ENCODE results near the gene OR6C68. TPM values are rescaled to one million over a fixed set of nuclear protein-coding genes. Genes with fewer than 3 reads are reported as not detected.

OR6C68 gene
- total and polyA plus RNA-seq, 2 of the 4 experiments (the other 2 are of a cell fraction): not detected

GRCh38 chr12:55470088-55470829 lies 21.9 kb upstream of the OR6C68 start, which contains the start of gene OR6C70:
Gene OR6C70, minus strand, starts transcription at chr12:55470138. Its CDS starts 0 bp downstream, at chr12:55470138.
- Histone ChIP-seq H3K56ac (ENCODE audit: extremely low read depth, insufficient read depth, low read length) (no peak within 1 kb of the TSS), H3K18ac (ENCODE audit: low read depth, low read length) (no peak within 1 kb of the TSS), H4K20me1 (ENCODE audit: insufficient read depth, low read length) (no peaks in the 10 kb centered on the region), H3K9ac (ENCODE audit: low read depth, low read length) (no peak within 1 kb of the TSS), H3K4me2 (ENCODE audit: low read depth, low read length) (no peak within 1 kb of the TSS), H3K79me1 (ENCODE audit: low read depth in 1 of 2, low read length in 2 of 2) (no peaks in the 10 kb centered on the region), H4K91ac (ENCODE audit: insufficient read depth, low read depth, low read length) (no peak within 1 kb of the TSS), H2AFZ (replicated peaks; ENCODE audit: low read length, poor library complexity) (no peak within 1 kb of the TSS), H2BK5ac (ENCODE audit: low read depth, low read length, poor library complexity, severe bottlenecking) (no peak within 1 kb of the TSS), H3K14ac (replicated peaks; ENCODE audit: low read depth, low read length) (no peak within 1 kb of the TSS), H2AK5ac (ENCODE audit: low read depth, low read length) (no peak within 1 kb of the TSS), H2AK9ac (replicated peaks; ENCODE audit: low read depth, low read length, poor library complexity) (no peak within 1 kb of the TSS), H3K27me3 (ENCODE audit: control insufficient read depth, insufficient read depth, low read length) (no peaks in the 10 kb centered on the region), H3K9me1 (ENCODE audit: insufficient read depth, low read length) (no peaks in the 10 kb centered on the region), H4K8ac (ENCODE audit: low read depth in 2 of 2, low read length in 2 of 2) (no peak within 1 kb of the TSS), H2BK120ac (ENCODE audit: low read depth, low read length) (no peak within 1 kb of the TSS), H3K4ac (ENCODE audit: low read depth, low read length) (no peak within 1 kb of the TSS), H3K4me1 (ENCODE audit: control insufficient read depth, insufficient read depth, low read length) (no peaks in the 10 kb centered on the region), H3K4me3 (ENCODE audit: insufficient read depth, low read depth, low read length) (no peak within 1 kb of the TSS), H2BK20ac (ENCODE audit: low read depth, low read length) (no peak within 1 kb of the TSS), H3K9me3 (ENCODE audit: control insufficient read depth, insufficient read depth, low read length) (no peaks in the 10 kb centered on the region), H3K36me3 (ENCODE audit: control insufficient read depth, insufficient read depth, low read length) (no peaks in the 10 kb centered on the region), H2BK15ac (ENCODE audit: low read depth, low read length) (no peak within 1 kb of the TSS), H3K27ac (ENCODE audit: insufficient read depth, low read length) (no peak within 1 kb of the TSS), H3K23ac (ENCODE audit: low read depth, low read length) (no peak within 1 kb of the TSS), H4K5ac (ENCODE audit: low read depth, low read length) (no peak within 1 kb of the TSS)
- WGBS, 2 experiments (ENCODE audit: extremely low coverage in 2 of 2, insufficient read length in 1 of 2): no CpG with 5 or more reads among the region's 3 CpGs
- dilution Hi-C loops (cut with HindIII; ENCODE audit: low sequenced_read_pairs, unreplicated experiment): no loop called here
- ATAC-seq (ENCODE audit: low read depth) (no peak), DNase-seq (no peak)
- in situ Hi-C loops (cut with MboI; ENCODE audit: low sequenced_read_pairs): no loop called here
- TF ChIP-seq NFE2L2 (IDR thresholded peaks at IDR 0.05; ENCODE audit: low read depth, low read length): no peak
- TF ChIP-seq CEBPB (IDR thresholded peaks at IDR 0.05; ENCODE audit: low read depth, low read length): no peak
- no peak for TF ChIP-seq RFX5 (IDR thresholded peaks at IDR 0.05; ENCODE audit: low read depth, low read length)
- no peak for TF ChIP-seq CHD1 (IDR thresholded peaks at IDR 0.05; ENCODE audit: low read depth, low read length)
- no peak for TF ChIP-seq SMC3 (IDR thresholded peaks at IDR 0.05; ENCODE audit: low read depth, low read length)
- CTCF ChIA-PET: interaction anchor here (1.2 kb wide), 1 partner anchor 14 kb away, joined by 3 read pairs; no protein-coding TSS in a partner anchor
- intact Hi-C loops (cut with micrococcal nuclease): no loop called here
- BruUV-seq (replicated peaks): no TSS peak
- POLR2A ChIA-PET (ENCODE audit: unreplicated experiment): no interaction called here
